ENCODE results near the gene SIAE. TPM values are rescaled to one million over a fixed set of nuclear protein-coding genes. Genes with fewer than 3 reads are reported as not detected.

Gene SIAE
- total RNA-seq, 3 donors from 2014 or later, result 12.5 to 17.0 (median 14.9) TPM

GRCh38 chr11:124678416-124678815, 4.9 kb upstream of the SIAE start:
- TF ChIP-seq POLR2AphosphoS5 (IDR thresholded peaks at IDR 0.05) (no peak), POLR2A (IDR thresholded peaks at IDR 0.05) (no peak), CTCF (IDR thresholded peaks at IDR 0.05) (no peak)
- no peak overlapping the region for H3K27ac ChIP-seq
- H3K4me1 ChIP-seq, result no peaks in the 10 kb centered on the region
- intact Hi-C loops (cut with DNase I; ENCODE audit: low total_unique reads), result loop anchor here (10.0 kb wide), 2 partner anchors 86 to 156 kb away; partner anchors contain the start of gene ESAM
- no peaks in the 10 kb centered on the region for H3K27me3 ChIP-seq
- H3K36me3 ChIP-seq, result no peaks in the 10 kb centered on the region
- peaks cover 0 to 4% of the 10 kb centered on the region in 2 donors for H3K9me3 ChIP-seq
- H3K4me3 ChIP-seq, result no peak overlapping the region
- DNase-seq (ENCODE audit: low spot score in 2 of 2), result no peak

DNA sequence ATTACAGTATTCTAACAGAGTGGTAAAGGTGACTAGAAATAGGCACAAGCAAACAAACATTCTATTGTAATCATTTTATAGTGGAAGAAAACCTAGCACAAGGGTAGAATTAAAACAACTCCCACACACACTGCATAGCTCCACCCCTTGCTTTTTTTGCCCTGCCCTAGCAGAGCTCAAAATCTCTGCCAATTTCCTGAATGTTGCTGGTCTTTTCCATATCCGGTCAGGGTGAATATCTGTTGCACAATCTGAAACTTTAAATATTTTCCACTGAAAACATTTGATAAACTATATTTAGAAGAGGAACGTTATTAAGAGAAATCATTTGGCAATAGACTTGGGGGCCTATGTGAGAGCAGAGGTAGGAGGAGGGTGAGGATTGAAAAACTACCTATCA, 2.8 kb upstream of the SIAE start:
- Histone ChIP-seq H3K36me3 (no peaks in the 10 kb centered on the region), H3K4me3 (no peak overlapping the region), H3K27me3 (no peaks in the 10 kb centered on the region), H3K27ac (peak overlapping the region in 1 of 2 donors; percentile 59), H3K9me3 (no peaks in the 10 kb centered on the region), H3K4me1 (no peaks in the 10 kb centered on the region)
- DNase-seq (ENCODE audit: low spot score in 2 of 2), result no peak
- intact Hi-C loops (cut with DNase I; ENCODE audit: low total_unique reads), result loop anchor here (10.0 kb wide), 2 partner anchors 88 to 158 kb away; partner anchors contain the start of gene ESAM
- TF ChIP-seq POLR2AphosphoS5 (IDR thresholded peaks at IDR 0.05), result peak in 1 of 3 donors; percentile 29
- TF ChIP-seq CTCF (IDR thresholded peaks at IDR 0.05), result no peak
- no peak for TF ChIP-seq POLR2A (IDR thresholded peaks at IDR 0.05)

DNA sequence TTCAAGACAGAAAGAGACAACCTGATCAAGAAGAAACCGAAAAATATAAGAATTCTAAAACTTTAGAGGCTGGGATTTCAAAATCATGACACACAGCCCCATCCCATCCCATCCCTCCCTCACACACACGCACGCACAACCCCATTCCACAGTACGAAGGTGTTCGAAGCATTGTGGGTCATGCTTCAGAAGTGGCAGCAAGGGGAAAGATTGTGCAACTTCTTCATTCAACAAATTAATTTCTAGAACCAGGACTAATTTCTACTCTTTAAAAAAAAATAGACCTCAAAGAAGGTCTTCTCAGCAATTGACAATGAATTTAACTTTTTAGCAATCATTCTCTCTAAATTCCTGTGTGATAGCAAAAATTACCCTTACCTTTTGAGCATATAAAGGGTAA, 1.0 kb upstream of the SIAE start:
- Histone ChIP-seq H3K4me3 (peak overlapping the region; percentile 70 to 77 (median 74)), H3K9me3 (no peaks in the 10 kb centered on the region), H3K36me3 (no peaks in the 10 kb centered on the region), H3K27ac (peak overlapping the region in 1 of 2 donors; percentile 92), H3K27me3 (no peaks in the 10 kb centered on the region), H3K4me1 (no peaks in the 10 kb centered on the region)
- no peak for DNase-seq (ENCODE audit: low spot score in 2 of 2)
- intact Hi-C loops (cut with DNase I; ENCODE audit: low total_unique reads), result loop anchor here (10.0 kb wide), 2 partner anchors 90 to 160 kb away; partner anchors contain the start of gene ESAM
- no peak for TF ChIP-seq POLR2AphosphoS5 (IDR thresholded peaks at IDR 0.05)
- no peak for TF ChIP-seq POLR2A (IDR thresholded peaks at IDR 0.05)
- TF ChIP-seq CTCF (IDR thresholded peaks at IDR 0.05), result no peak

GRCh38 chr11:124674168-124674517, 604 bp upstream of the SIAE start:
- TF ChIP-seq POLR2A (IDR thresholded peaks at IDR 0.05) (no peak), POLR2AphosphoS5 (IDR thresholded peaks at IDR 0.05) (no peak)
- intact Hi-C loops (cut with DNase I; ENCODE audit: low total_unique reads), result loop anchor here (10.0 kb wide), 2 partner anchors 91 to 161 kb away; partner anchors contain the start of gene ESAM
- no peaks in the 10 kb centered on the region for H3K36me3 ChIP-seq
- H3K27ac ChIP-seq, result peak overlapping the region; percentile 92 to 94
- peak overlapping the region; percentile 70 to 77 (median 74) for H3K4me3 ChIP-seq
- H3K27me3 ChIP-seq, result no peaks in the 10 kb centered on the region
- H3K9me3 ChIP-seq, result no peaks in the 10 kb centered on the region
- no peak for DNase-seq (ENCODE audit: low spot score in 2 of 2)
- no peaks in the 10 kb centered on the region for H3K4me1 ChIP-seq

GRCh38 chr11:124672536-124673215, 863 bp downstream of the SIAE start:
- TF ChIP-seq POLR2A (IDR thresholded peaks at IDR 0.05) (no peak), POLR2AphosphoS5 (IDR thresholded peaks at IDR 0.05) (no peak), CTCF (IDR thresholded peaks at IDR 0.05) (no peak)
- no peaks in the 10 kb centered on the region for H3K27me3 ChIP-seq
- DNase-seq (ENCODE audit: low spot score in 2 of 2), result no peak
- no peaks in the 10 kb centered on the region for H3K36me3 ChIP-seq
- intact Hi-C loops (cut with DNase I; ENCODE audit: low total_unique reads), result loop anchor here (10.0 kb wide), 2 partner anchors 92 to 162 kb away; partner anchors contain the start of gene ESAM
- peak overlapping the region; percentile 70 to 77 (median 74) for H3K4me3 ChIP-seq
- H3K27ac ChIP-seq, result peak overlapping the region; percentile 85 to 92
- no peaks in the 10 kb centered on the region for H3K9me3 ChIP-seq
- H3K4me1 ChIP-seq, result no peaks in the 10 kb centered on the region
